HK-2 (cell line): ENCODE results near the gene INSR.
"Not testable (repeated sequence)": the region's sequence is repeated elsewhere in the genome, so short reads cannot be mapped to it uniquely, and the experiment has no call there.

ENCODE experiments used
- DNase-seq: peaks from one replicate; pipeline ENCODE4 v3.0.0-alpha.2; 2018; ENCODE audit not compliant: unreplicated experiment

Gene INSR

GRCh38 chr19:7293762-7294557 is at the start of gene INSR:
INSR (minus strand) TSS chr19:7294414; CDS start chr19:7293891, 523 bp downstream.
- peak; percentile 85 for DNase-seq

DNA sequence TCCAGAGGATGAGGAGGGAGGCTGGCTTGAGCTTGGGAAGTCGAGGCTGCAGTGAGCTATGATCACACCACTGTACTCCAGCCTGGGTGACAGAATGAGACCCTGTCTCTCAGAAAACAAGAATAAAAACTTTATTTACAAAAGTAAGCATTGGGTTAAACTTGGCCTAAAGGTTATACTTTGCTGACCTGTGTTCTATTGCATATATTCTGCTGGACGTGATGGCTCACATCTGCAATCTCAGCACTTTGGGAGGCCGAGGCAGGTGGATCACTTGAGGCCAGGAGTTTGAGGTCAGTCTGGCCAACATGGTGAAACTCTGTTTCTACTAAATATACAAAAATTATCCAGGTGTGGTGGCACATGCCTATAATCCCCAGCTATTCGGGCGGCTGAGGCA is 47.9 kb upstream of the INSR start:
- DNase-seq, result no peak

- DNase-seq, result peak; percentile 89
Measured at GRCh38 chr19:7340959-7341837, 47.0 kb upstream of the INSR start.

DNA sequence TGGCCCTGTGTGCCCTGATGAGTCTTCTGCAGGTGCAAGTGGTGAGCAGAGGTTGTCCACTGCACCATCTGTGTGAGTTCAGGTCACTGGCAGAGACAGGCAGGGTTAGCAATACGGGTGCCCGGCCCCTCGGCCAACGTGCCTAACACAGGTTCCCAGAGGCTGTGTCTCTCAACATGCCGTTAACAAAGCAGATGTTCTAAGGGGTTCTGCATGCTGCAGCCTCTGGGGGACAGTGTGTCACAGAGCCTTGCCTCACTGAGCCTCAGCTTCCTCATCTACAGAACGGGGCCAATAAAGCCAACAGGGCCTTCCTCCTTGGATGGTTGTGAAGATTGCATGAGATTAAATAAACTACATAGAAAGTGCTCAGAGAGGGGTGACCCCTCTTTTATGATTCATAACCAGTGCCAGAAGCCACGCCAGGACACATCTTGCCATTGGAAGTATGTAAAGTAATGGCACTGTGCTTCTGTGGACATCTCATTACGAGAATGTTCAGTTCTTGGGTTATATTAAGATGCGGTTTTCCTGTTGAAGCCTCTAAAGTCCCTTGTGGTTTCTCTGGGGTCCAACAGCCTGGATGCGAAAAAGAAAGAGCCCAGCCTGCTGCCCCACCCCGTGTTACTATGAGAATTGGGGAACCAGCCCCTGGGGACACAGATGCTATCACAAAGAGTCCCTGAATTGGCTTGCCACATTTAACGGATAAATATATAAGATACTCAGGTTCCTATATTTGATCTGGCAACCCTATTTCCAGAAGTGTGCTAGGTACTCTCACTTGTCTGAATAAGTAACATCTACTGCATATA is 43.4 kb upstream of the INSR start:
- DNase-seq, result no peak

GRCh38 chr19:7336321-7336973 is 42.2 kb upstream of the INSR start:
- no peak for DNase-seq

DNA sequence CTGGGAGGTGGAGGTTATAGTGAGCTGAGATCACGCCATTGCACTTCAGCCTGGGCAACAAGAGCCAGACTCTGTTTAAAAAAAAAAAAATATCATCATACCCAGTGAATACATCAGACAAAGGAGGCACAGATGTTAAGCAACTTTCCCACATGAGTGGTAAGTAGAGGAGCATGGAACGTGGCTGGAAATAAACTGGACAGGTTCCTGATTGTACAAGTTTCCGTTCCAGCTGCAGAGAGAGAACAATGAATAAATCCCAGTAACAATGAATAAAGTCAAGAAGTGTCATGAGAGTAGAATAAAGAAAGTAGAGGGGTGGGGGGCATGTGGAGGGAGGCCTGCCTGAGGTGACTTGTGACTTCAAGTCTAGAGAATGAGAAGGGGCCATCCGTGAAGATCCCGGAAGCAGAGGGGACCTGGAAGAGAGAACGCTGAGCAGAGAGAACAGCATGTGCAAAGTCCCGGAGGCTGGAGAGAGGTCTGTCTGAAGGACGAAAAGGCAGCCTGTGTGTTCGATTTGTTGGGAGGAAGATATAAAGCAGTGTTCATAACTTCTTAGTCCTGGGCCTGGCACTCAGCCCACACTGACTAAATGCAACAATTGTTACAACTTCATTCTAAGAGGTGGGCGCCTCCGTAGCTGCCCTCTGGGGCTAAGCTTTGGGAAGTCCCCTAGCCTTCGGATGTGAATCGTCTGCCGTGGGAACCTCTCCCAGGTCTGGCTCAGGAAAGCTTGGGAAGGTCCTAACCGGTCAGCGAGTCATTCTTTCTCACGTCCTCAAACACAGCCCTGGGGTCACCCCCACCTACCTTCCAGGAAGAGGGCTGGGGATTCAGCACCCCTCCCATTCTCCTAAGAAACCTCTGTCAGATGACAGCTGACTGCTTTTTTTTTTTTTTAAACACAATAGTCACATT is 39.2 kb upstream of the INSR start:
- DNase-seq, result no peak

DNA sequence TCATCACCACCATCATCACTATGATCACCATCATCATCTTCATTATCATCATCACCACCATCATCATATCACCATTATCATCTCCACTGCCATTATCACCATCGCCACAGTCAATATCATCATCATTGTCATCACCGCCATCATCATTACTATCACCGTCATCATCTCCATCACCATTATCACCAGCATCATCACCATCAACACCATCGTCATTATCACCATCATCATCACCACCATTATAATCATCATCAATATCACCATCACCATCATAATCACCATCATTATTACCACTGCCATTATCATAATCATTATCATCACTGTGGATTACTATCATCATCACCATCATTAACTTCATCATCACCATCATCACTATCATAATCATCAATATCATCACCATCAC is 37.2 kb upstream of the INSR start:
- DNase-seq, result no peak

DNA sequence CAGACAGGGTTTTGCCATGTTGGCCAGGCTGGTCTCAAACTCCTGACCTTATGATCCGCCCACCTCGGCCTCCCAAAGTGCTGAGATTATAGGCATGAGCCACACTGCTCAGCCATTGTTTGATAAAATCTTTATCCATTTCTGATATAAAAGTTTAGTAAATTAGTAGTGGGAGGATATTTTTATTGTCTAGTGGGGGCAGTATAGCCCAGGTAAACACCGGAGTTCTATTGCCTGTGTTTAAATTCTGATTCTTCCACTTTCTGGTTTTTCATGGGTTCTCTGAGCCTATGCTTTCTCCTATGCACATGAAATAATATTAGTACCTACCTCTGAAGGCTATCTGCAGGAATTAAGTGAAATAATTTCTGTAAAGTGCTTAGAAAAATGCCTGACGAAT is 34.4 kb upstream of the INSR start:
- DNase-seq, result no peak

- no peak for DNase-seq
Measured at GRCh38 chr19:7327802-7328201, 33.6 kb upstream of the INSR start.

DNA sequence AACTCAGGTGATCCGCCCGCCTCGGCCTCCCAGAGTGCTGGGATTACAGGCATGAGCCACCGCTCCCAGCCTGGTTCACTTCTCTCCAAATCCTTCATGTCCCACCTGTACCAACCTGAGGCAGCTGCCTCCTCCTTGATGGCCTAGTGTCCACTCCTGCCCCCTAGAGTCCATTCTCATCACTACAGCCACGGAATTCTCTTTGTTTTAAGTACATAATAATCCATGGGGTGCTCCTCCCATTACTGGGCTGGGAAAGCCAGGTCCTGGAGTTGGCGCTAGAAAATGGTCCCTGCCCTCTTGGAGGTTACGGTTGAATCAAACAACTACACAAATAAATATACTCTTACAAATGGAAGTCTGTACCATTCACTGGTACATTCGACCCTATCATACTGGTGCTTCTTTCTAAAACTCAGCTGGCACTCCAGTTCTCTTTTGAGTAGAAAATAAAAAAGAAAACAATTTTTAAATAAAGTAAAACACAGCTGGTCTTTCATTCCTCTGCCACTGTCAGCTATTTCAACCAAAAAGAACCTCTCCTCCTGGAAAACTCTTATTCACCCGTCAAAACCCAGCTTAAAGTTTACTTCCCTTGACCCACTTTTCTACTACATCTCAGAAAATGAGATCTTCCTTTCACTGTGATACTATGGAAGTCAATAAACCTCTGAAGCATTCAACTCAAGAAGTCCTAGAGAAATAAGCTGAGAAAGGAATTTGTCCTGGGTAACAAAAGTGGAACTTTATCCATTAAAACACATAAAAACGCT is 32.1 kb upstream of the INSR start:
- DNase-seq, result no peak

- DNase-seq, result no peak
Measured at GRCh38 chr19:7318176-7318575, 24.0 kb upstream of the INSR start.

GRCh38 chr19:7312816-7313215 is 18.6 kb upstream of the INSR start:
- no peak for DNase-seq

DNA sequence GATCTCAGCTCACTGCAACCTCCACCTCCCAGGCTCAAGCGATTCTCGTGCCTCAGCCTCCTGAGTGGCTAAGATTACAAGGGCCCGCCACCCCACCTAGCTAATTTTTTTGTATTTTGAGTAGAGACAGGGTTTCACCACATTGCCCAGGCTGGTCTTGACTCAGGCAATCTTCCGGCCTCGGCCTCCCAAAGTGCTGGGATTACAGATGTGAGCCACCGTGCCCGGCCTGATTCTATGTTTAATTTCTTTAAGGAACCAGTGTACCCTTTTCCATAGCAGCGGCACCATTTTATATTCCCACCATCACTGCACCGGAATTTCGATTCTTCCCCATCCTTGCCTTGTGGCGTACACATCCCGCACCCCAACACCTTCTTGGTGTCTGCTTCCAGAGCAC is 17.7 kb upstream of the INSR start:
- DNase-seq, result no peak

GRCh38 chr19:7308327-7308726 is 14.1 kb upstream of the INSR start:
- not testable (repeated sequence) for DNase-seq

- DNase-seq, result no peak
Measured at GRCh38 chr19:7307590-7308218, 13.5 kb upstream of the INSR start.

GRCh38 chr19:7304200-7304599 is 10.0 kb upstream of the INSR start:
- no peak for DNase-seq

- no peak for DNase-seq
Measured at GRCh38 chr19:7303470-7303869, 9.3 kb upstream of the INSR start.

DNA sequence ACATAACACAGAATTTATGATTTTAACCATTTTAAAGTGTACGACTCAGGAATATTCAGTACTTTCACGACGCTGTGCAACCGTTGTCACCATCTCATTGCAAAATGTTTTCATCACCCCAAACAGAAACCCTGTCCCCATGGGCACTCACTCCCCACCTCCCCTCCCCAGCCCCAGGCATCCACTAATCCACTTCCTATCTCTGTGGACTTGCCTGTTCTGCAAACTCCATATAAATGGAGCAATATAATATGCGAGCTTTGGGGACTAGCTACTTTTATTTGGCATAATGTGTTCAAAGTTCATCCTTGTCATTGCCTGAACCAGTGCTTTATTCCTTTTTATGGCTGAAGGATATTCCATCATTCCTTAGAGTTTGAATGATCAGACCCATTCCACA is 7.3 kb upstream of the INSR start:
- DNase-seq, result no peak

DNA sequence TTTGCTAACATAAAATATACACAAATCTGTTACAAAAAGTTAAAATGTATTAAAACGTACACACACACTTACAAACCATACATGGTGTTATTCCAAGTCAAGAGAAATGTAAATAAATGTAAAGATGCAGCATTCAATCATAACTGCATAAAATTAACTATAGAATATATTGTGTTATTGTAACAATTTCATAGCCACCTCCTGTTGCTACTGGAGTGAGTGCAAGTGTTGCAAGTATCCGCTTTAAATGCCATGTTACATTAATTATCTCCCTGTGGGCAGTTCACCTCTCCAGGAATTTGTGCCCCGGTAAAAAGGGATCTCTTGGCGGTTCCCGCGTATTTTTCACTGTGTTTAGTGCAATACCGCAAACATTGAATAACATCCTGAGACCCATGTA is 3.5 kb upstream of the INSR start:
- DNase-seq, result no peak
